Measurements from ENCODE around the gene UCP1. TPM values are rescaled to one million over a fixed set of nuclear protein-coding genes. Genes with fewer than 3 reads are reported as not detected.
A peak's percentile ranks its signal among the peaks of the same experiment; 100 is the strongest.

Gene UCP1, protein sequence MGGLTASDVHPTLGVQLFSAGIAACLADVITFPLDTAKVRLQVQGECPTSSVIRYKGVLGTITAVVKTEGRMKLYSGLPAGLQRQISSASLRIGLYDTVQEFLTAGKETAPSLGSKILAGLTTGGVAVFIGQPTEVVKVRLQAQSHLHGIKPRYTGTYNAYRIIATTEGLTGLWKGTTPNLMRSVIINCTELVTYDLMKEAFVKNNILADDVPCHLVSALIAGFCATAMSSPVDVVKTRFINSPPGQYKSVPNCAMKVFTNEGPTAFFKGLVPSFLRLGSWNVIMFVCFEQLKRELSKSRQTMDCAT
- total RNA-seq (not detected), polyA plus RNA-seq (not detected), total RNA-seq (not detected)

DNA sequence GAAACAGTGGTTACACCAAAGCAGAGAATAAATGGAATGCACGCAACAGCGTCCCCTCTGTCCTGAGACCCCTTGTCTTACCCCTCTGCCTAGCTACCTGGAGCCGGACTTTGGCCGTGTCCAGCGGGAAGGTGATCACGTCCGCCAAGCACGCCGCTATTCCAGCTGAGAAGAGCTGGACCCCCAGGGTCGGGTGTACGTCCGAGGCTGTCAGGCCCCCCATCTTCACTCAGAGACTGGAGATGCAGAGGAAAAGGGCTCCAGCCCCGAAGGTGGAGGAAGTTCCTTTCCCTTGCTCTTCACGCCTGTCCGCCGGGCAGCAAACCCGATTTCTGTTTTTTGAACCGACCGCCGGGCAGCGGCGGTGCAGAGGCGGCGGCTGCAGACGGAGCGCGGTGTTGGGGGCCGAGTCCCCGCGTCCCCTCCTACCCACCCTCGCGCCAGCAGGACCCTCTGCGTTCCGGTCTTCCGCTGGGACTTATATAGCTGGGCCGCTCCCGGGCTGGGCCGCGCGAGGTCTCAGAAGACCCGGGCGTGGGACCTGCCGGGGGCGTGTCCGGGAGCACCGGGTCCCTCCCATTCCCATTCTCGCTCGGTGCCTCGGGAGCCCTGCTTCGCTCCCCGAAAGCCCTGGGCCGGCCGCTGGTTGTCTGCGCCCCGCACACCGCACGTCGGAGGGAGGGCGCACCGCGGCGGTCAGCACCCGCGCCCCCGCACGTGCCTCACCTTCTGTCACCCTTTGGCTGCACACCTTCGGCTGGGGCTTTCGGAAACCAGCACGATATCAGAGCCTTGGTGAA lies at the start of gene UCP1:
Gene UCP1 (minus strand): TSS at position 455 of the 800 bp plus-strand sequence. CDS start 232 bp downstream, at position 223.
- no peaks in the 10 kb centered on the region for H3K36me3 ChIP-seq (ENCODE audit: control insufficient read depth in 2 of 3, insufficient read depth in 3 of 3, low read length in 3 of 3)
- H3K4me3 ChIP-seq (ENCODE audit: low read length): peak within 1 kb of the TSS; percentile 17
- H3K27me3 ChIP-seq (ENCODE audit: control insufficient read depth in 2 of 2, insufficient read depth in 2 of 2, low read length in 2 of 2): peaks cover 5 to 19% of the 10 kb centered on the region in 2 donors
- no peak within 1 kb of the TSS for H3K27ac ChIP-seq (ENCODE audit: low read depth, low read length)
- Mint-ChIP-seq H3K27ac (peak within 1 kb of the TSS in 1 of 9 donors; percentile 59), H3K36me3 (peaks cover 0 to 13% (median 2%) of the 10 kb centered on the region in 5 donors), H3K27me3 (peaks cover 34 to 59% (median 51%) of the 10 kb centered on the region in 5 donors), H3K4me1 (peaks cover 6 to 28% (median 17%) of the 10 kb centered on the region in 7 donors), H3K9me3 (peaks cover 0 to 24% (median 11%) of the 10 kb centered on the region in 11 donors), H3K4me3 (peak within 1 kb of the TSS; percentile 65 to 91 (median 78))
- peaks cover 0 to 3% of the 10 kb centered on the region in 2 donors for H3K4me1 ChIP-seq (ENCODE audit: control insufficient read depth in 2 of 2, insufficient read depth in 2 of 2, low read length in 2 of 2)
- ChIA-PET CTCF (interaction anchor here (0.6 kb wide), 1 partner anchor 41 kb away, joined by 3 read pairs; no protein-coding TSS in a partner anchor), POLR2A (no interaction called here)
- DNase-seq (peak in 1 of 9 donors; percentile 9), ATAC-seq (no peak)
- H3K9me3 ChIP-seq (ENCODE audit: control insufficient read depth in 2 of 3, low read length in 3 of 3): no peaks in the 10 kb centered on the region
- intact Hi-C loops (cut with micrococcal nuclease): loop anchor here in 1 of 2 donors (1.0 kb wide), 1 partner anchor 45 kb away; no protein-coding TSS in a partner anchor

DNA sequence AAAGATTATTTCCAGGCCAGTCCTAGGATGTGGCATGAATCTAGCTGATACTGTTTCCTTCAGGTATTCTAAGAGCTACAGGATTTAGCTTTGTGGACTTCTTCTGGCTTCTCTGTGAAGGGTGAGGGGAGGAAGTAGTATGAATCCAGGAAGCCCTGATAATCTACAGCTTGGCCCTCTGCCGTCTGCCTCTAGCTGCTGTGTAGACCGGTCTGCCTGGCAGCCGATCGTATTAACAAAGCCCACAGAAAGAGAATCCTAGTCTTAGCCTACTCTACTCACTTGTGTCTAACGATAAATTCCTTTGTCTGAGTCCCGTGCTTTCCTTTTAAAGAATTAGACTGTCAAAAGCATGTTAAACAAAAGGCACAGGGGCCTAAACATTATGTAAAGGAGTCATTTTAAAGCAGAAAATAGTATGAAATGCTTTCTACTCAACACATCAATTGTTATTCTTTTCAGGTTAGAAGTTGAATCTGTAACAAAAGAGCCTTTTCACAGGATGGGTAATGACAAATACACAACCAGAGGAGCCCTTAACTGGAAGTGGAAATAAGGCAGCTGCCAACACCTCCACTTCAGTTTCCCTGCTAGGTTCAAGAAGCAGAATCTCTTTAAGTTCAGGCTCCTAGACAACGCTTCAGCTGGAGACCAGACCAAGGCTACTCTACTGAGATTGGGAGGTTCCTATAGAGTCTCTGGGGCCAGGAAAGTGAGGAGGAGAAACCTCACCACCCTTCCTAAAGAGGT lies 48.9 kb upstream of the UCP1 start:
- Mint-ChIP-seq H3K27ac (no peak overlapping the region), H3K36me3 (no peaks in the 10 kb centered on the region), H3K27me3 (peaks cover 0 to 8% (median 0%) of the 10 kb centered on the region in 5 donors), H3K4me3 (no peak overlapping the region), H3K9me3 (no peaks in the 10 kb centered on the region), H3K4me1 (peaks cover 0 to 4% (median 0%) of the 10 kb centered on the region in 7 donors)
- Histone ChIP-seq H3K27ac (ENCODE audit: low read depth, low read length) (no peak overlapping the region), H3K4me3 (ENCODE audit: low read length) (no peak overlapping the region), H3K36me3 (ENCODE audit: control insufficient read depth in 2 of 3, insufficient read depth in 3 of 3, low read length in 3 of 3) (no peaks in the 10 kb centered on the region), H3K27me3 (ENCODE audit: control insufficient read depth in 2 of 2, insufficient read depth in 2 of 2, low read length in 2 of 2) (no peaks in the 10 kb centered on the region), H3K4me1 (ENCODE audit: control insufficient read depth in 2 of 2, insufficient read depth in 2 of 2, low read length in 2 of 2) (no peaks in the 10 kb centered on the region), H3K9me3 (ENCODE audit: control insufficient read depth in 2 of 3, low read length in 3 of 3) (no peaks in the 10 kb centered on the region)
- CTCF ChIA-PET: interaction anchor here (0.6 kb wide), 1 partner anchor 8 kb away, joined by 3 read pairs; no protein-coding TSS in a partner anchor
- DNase-seq (no peak), ATAC-seq (no peak)
- POLR2A ChIA-PET: no interaction called here
- intact Hi-C loops (cut with micrococcal nuclease): loop anchor here (10.0 kb wide), 2 partner anchors 603 to 963 kb away; no protein-coding TSS in a partner anchor

DNA sequence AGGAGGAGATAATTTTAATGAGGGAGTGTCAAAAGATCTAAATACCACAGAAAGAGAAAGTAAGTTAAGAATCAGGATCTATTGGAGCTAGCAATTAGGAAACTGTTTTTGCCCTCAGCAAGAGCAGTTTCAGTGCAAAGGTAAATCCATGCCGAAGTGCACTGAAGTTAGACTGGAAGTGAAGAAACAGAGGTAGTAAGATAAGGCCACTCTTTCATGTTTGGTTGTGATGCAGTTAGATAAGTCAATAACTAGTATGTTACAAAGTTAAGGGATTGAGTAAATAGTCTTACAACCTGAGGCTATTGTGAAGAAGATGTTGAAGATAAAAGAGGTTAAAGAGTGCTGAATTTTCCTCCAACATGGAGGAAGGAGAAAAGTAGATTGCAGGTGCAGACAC lies 46.7 kb upstream of the UCP1 start:
- no peaks in the 10 kb centered on the region for H3K4me1 ChIP-seq (ENCODE audit: control insufficient read depth in 2 of 2, insufficient read depth in 2 of 2, low read length in 2 of 2)
- no peak overlapping the region for H3K27ac ChIP-seq (ENCODE audit: low read depth, low read length)
- Mint-ChIP-seq H3K27ac (no peak overlapping the region), H3K9me3 (no peaks in the 10 kb centered on the region), H3K4me3 (no peak overlapping the region), H3K4me1 (peaks cover 0 to 4% (median 0%) of the 10 kb centered on the region in 7 donors), H3K36me3 (no peaks in the 10 kb centered on the region), H3K27me3 (peaks cover 0 to 10% (median 0%) of the 10 kb centered on the region in 5 donors)
- H3K4me3 ChIP-seq (ENCODE audit: low read length): no peak overlapping the region
- no peak for DNase-seq
- intact Hi-C loops (cut with micrococcal nuclease): loop anchor here (10.0 kb wide), 2 partner anchors 601 to 961 kb away; no protein-coding TSS in a partner anchor
- ATAC-seq: no peak
- no peaks in the 10 kb centered on the region for H3K36me3 ChIP-seq (ENCODE audit: control insufficient read depth in 2 of 3, insufficient read depth in 3 of 3, low read length in 3 of 3)
- no peaks in the 10 kb centered on the region for H3K9me3 ChIP-seq (ENCODE audit: control insufficient read depth in 2 of 3, low read length in 3 of 3)
- H3K27me3 ChIP-seq (ENCODE audit: control insufficient read depth in 2 of 2, insufficient read depth in 2 of 2, low read length in 2 of 2): no peaks in the 10 kb centered on the region
- POLR2A ChIA-PET: no interaction called here
- CTCF ChIA-PET: no interaction called here

DNA sequence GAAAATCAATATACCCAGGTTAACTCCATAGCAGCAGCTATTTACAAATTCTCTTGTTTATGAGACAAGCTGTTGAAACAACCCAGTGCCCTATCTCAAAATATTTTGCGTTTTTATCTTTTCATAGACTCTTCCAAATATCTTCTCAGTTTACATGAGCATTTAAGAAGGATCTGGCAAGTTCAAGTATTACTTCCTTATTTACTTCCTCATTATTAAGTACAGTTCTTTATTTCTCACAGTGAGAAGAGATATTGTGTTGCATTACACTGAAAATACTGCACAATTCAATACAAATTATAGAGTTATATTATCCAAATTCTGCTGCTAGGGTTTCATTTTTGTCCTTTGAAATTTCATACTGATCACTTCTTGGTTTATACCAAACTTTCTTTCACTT lies 43.6 kb upstream of the UCP1 start:
- ATAC-seq (no peak), DNase-seq (no peak)
- Mint-ChIP-seq H3K4me1 (peaks cover 0 to 2% (median 0%) of the 10 kb centered on the region in 7 donors), H3K9me3 (no peaks in the 10 kb centered on the region), H3K27me3 (peaks cover 0 to 7% (median 0%) of the 10 kb centered on the region in 5 donors), H3K4me3 (no peak overlapping the region), H3K27ac (no peak overlapping the region), H3K36me3 (no peaks in the 10 kb centered on the region)
- Histone ChIP-seq H3K4me1 (ENCODE audit: control insufficient read depth in 2 of 2, insufficient read depth in 2 of 2, low read length in 2 of 2) (no peaks in the 10 kb centered on the region), H3K9me3 (ENCODE audit: control insufficient read depth in 2 of 3, low read length in 3 of 3) (no peaks in the 10 kb centered on the region), H3K27ac (ENCODE audit: low read depth, low read length) (no peak overlapping the region), H3K27me3 (ENCODE audit: control insufficient read depth in 2 of 2, insufficient read depth in 2 of 2, low read length in 2 of 2) (no peaks in the 10 kb centered on the region), H3K4me3 (ENCODE audit: low read length) (no peak overlapping the region), H3K36me3 (ENCODE audit: control insufficient read depth in 2 of 3, insufficient read depth in 3 of 3, low read length in 3 of 3) (no peaks in the 10 kb centered on the region)
- intact Hi-C loops (cut with micrococcal nuclease): loop anchor here (10.0 kb wide), 2 partner anchors 598 to 958 kb away; no protein-coding TSS in a partner anchor
- ChIA-PET CTCF (no interaction called here), POLR2A (no interaction called here)

DNA sequence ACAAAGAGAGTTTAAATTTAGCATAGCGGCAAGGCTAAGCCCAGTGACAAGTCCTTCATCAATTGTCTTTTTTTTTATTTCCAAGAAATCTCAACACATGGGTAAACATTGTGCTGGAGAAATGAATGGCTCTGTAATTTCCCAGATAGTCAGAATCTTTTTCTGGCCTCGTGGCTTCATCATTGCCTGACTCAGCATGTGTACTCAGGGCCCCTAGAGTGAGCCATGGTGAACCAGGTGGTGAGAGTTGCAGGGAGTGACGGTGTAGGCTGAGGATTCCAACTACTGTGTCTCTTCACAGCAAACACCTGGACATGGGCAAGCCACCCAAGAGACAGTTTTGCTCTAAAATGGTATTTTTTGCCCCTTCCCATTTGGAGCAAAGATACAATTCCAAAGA lies 43.1 kb upstream of the UCP1 start:
- Mint-ChIP-seq H3K9me3 (no peaks in the 10 kb centered on the region), H3K4me3 (no peak overlapping the region), H3K27me3 (peaks cover 0 to 7% (median 0%) of the 10 kb centered on the region in 5 donors), H3K4me1 (peaks cover 0 to 2% (median 0%) of the 10 kb centered on the region in 7 donors), H3K27ac (no peak overlapping the region), H3K36me3 (no peaks in the 10 kb centered on the region)
- DNase-seq: no peak
- POLR2A ChIA-PET: no interaction called here
- CTCF ChIA-PET: no interaction called here
- Histone ChIP-seq H3K27ac (ENCODE audit: low read depth, low read length) (no peak overlapping the region), H3K4me1 (ENCODE audit: control insufficient read depth in 2 of 2, insufficient read depth in 2 of 2, low read length in 2 of 2) (no peaks in the 10 kb centered on the region), H3K4me3 (ENCODE audit: low read length) (no peak overlapping the region), H3K36me3 (ENCODE audit: control insufficient read depth in 2 of 3, insufficient read depth in 3 of 3, low read length in 3 of 3) (no peaks in the 10 kb centered on the region), H3K27me3 (ENCODE audit: control insufficient read depth in 2 of 2, insufficient read depth in 2 of 2, low read length in 2 of 2) (no peaks in the 10 kb centered on the region), H3K9me3 (ENCODE audit: control insufficient read depth in 2 of 3, low read length in 3 of 3) (no peaks in the 10 kb centered on the region)
- no peak for ATAC-seq
- intact Hi-C loops (cut with micrococcal nuclease): loop anchor here (10.0 kb wide), 2 partner anchors 597 to 957 kb away; no protein-coding TSS in a partner anchor
